Suprapubic skin (tissue), 3 donors: ENCODE results near the gene LTC4S.

Experiments used
- POLR2A ChIP-seq, 2 donors: fragments of 450-650 bp; IDR thresholded peaks; one replicate each; pipeline ENCODE4 v1.6.1; 2017; ENCODE audit warnings: antibody characterized with exemption in 2 of 2, mild to moderate bottlenecking in 2 of 2, moderate library complexity in 2 of 2
- TF ChIP-seq, protein P1 (sequence below), 2 donors: fragments of 200-600 bp in 1 of 2; fragments of 450-650 bp in 1 of 2; sonication (generic) in 1 of 2; IDR thresholded peaks; one replicate each; pipeline ENCODE4 v1.5.1; 2016 to 2019; ENCODE audit warnings: antibody characterized with exemption in 2 of 2, mild to moderate bottlenecking in 1 of 2, moderate library complexity in 1 of 2

DNA sequence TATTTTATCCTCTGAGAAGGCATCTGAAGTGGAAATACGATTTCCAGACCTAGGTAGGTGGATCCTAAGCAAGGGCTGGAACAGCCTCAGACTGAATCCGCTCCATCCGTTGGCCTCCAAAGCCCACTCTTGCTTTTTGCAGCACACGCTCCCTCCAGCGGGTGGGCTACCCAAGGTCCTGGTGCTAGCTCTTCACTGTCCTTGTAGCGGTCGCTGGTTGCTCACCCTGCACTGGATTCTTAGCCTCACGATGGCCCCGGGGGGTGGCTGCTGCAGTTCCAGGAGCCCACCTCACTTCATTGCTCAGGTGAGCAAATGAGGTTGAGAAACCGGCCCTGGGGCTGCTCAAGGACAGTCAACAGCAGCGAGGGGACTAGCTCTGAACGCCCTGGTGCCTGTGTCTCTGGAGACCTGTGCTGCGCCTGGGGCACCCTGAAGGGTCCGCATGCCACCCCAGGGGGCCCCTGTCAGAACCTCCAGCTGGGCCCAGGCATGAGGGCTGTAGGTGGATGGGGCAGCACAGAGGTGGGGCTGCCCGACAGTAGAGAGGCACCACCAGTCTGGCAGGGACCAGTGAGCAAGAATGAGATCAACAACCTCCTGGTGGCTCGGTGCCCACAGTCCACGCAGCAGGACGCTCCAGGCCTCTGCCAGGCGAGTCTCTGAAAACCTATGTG lies 8.6 kb downstream of the LTC4S start:
- TF ChIP-seq, protein P1, sequence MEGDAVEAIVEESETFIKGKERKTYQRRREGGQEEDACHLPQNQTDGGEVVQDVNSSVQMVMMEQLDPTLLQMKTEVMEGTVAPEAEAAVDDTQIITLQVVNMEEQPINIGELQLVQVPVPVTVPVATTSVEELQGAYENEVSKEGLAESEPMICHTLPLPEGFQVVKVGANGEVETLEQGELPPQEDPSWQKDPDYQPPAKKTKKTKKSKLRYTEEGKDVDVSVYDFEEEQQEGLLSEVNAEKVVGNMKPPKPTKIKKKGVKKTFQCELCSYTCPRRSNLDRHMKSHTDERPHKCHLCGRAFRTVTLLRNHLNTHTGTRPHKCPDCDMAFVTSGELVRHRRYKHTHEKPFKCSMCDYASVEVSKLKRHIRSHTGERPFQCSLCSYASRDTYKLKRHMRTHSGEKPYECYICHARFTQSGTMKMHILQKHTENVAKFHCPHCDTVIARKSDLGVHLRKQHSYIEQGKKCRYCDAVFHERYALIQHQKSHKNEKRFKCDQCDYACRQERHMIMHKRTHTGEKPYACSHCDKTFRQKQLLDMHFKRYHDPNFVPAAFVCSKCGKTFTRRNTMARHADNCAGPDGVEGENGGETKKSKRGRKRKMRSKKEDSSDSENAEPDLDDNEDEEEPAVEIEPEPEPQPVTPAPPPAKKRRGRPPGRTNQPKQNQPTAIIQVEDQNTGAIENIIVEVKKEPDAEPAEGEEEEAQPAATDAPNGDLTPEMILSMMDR (IDR thresholded peaks at IDR 0.05), result no peak
- no peak for TF ChIP-seq POLR2A (IDR thresholded peaks at IDR 0.05)
